ENCODE data around the gene DNAJB4.

DNAJB4 gene

GRCh38 chr1:77970192-77970591 lies 34.5 kb upstream of the DNAJB4 start:
- H3K27ac ChIP-seq = no peak overlapping the region

GRCh38 chr1:77972080-77972479 lies 32.7 kb upstream of the DNAJB4 start:
- TF ChIP-seq CTCF (conservative IDR thresholded peaks at IDR 0.05) = no peak
- H3K27ac ChIP-seq = no peak overlapping the region

More at GRCh38 chr1:77970192-77970591, 34.5 kb upstream of the DNAJB4 start:
- TF ChIP-seq CTCF (conservative IDR thresholded peaks at IDR 0.05) = no peak

- no peak for TF ChIP-seq CTCF (conservative IDR thresholded peaks at IDR 0.05)
- peak overlapping the region; percentile 98; the same call in 1 of the 2 replicates for H3K27ac ChIP-seq
Observed at GRCh38 chr1:77975386-77975785, 29.4 kb upstream of the DNAJB4 start.

GRCh38 chr1:77975907-77976306 lies 28.8 kb upstream of the DNAJB4 start:
- no peak for TF ChIP-seq CTCF (conservative IDR thresholded peaks at IDR 0.05)
- H3K27ac ChIP-seq = peak overlapping the region; percentile 98; the same call in 1 of the 2 replicates

- TF ChIP-seq CTCF (conservative IDR thresholded peaks at IDR 0.05) = no peak
Observed at GRCh38 chr1:77976433-77977076, 28.2 kb upstream of the DNAJB4 start.

GRCh38 chr1:77977989-77978292 lies 26.8 kb upstream of the DNAJB4 start:
- no peak for TF ChIP-seq CTCF (conservative IDR thresholded peaks at IDR 0.05)
- H3K27ac ChIP-seq = peak overlapping the region; percentile 98

More at GRCh38 chr1:77976433-77977076, 28.2 kb upstream of the DNAJB4 start:
- H3K27ac ChIP-seq = peak overlapping the region; percentile 98

- TF ChIP-seq CTCF (conservative IDR thresholded peaks at IDR 0.05) = no peak
- peak overlapping the region; percentile 98 for H3K27ac ChIP-seq
Observed at GRCh38 chr1:77978293-77978968, 26.3 kb upstream of the DNAJB4 start.

Measured in VCaP (cell line).